MM.1S (cell line): Measurements from ENCODE around the gene IL2RA.

Experiments used
- CTCF ChIP-seq: fragments of 300-600 bp; sonication (generic); IDR thresholded peaks from 2 replicates; pipeline ENCODE4 v1.5.1; 2016; ENCODE audit warnings: antibody characterized with exemption, low read length, mixed read lengths
- EZH2 ChIP-seq: fragments of 300-600 bp; sonication (generic); optimal IDR thresholded peaks from 2 replicates; pipeline ENCODE3; 2017; ENCODE audit warnings: low read depth, mild to moderate bottlenecking, antibody characterized with exemption, low read length, mixed read lengths
- EZH2phosphoT487 ChIP-seq: fragments of 300-600 bp; sonication (generic); IDR thresholded peaks from 2 replicates; pipeline ENCODE4 v1.6.1; 2018; ENCODE audit warnings: antibody characterized with exemption, low read length

- TF ChIP-seq EZH2phosphoT487 (no peak), CTCF (no peak), EZH2 (no peak)
These were observed 24.7 kb downstream of the IL2RA start for GRCh38 chr10:6037422-6037821.
